ENCODE measurements around the gene SLC22A1. TPM values are rescaled to one million over a fixed set of nuclear protein-coding genes. Genes with fewer than 3 reads are reported as not detected.

Gene SLC22A1
- total and polyA plus RNA-seq, 2 of the 13 experiments (the other 11 are each of a cell fraction or from before 2014, with no cell fraction given), result 0.80 to 0.87 TPM

DNA sequence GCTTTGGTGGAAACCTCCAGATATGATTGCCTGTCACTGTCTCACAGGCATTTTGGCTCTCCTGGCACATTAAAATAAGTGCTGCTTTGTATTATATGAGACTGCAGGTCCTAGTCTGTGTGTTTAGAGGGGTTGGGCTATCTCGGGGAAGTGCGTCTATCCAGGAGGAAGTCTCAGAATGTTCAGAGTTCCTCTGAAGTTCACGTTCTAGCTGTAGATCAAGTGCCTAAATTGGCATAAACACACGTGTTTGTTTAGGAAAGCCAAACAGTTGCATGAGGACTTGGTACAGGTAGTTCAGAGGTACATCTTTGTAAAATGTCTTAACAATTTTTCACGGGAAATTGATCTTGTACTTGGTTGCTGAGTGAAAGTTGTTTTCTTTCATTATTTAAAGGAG lies 36.4 kb upstream of the SLC22A1 start:
- no peak overlapping the region for H3K4me2 ChIP-seq (ENCODE audit: low read depth, low read length)
- ChIA-PET POLR2A (no interaction called here), CTCF (ENCODE audit: low intra/inter-chr PET ratio, low total read pairs) (interaction anchor here (0.5 kb wide), 1 partner anchor 658 kb away, joined by 3 read pairs; no protein-coding TSS in a partner anchor)
- H3K9me3 ChIP-seq (ENCODE audit: low read length), result no peaks in the 10 kb centered on the region
- BruUV-seq (replicated peaks), result no TSS peak
- peaks cover 9% of the 10 kb centered on the region for H3K4me1 ChIP-seq (ENCODE audit: insufficient read depth, low read length)
- in situ Hi-C loops (cut with HindIII; ENCODE audit: extremely low pct_ligation_motif_present, low pct_unique_long_range_greater_than_20kb) (loop anchor here (5.0 kb wide), 1 partner anchor 372 kb away; no protein-coding TSS in a partner anchor), intact Hi-C loops (cut with micrococcal nuclease; ENCODE audit: unreplicated experiment) (no loop called here)
- no peak overlapping the region for H3K9ac ChIP-seq (ENCODE audit: insufficient read depth, low read depth, low read length)
- FAIRE-seq (no peak), ATAC-seq (no peak), DNase-seq (ENCODE audit: low spot score) (no peak)
- WGBS (ENCODE audit: low lambda C conversion rate), result 88% methylated on average over 5 of the region's 5 CpGs
- no peak for TF ChIP-seq ZNF264 (CRISPR knock-in tag; IDR thresholded peaks at IDR 0.05)
- TF ChIP-seq, protein P1, sequence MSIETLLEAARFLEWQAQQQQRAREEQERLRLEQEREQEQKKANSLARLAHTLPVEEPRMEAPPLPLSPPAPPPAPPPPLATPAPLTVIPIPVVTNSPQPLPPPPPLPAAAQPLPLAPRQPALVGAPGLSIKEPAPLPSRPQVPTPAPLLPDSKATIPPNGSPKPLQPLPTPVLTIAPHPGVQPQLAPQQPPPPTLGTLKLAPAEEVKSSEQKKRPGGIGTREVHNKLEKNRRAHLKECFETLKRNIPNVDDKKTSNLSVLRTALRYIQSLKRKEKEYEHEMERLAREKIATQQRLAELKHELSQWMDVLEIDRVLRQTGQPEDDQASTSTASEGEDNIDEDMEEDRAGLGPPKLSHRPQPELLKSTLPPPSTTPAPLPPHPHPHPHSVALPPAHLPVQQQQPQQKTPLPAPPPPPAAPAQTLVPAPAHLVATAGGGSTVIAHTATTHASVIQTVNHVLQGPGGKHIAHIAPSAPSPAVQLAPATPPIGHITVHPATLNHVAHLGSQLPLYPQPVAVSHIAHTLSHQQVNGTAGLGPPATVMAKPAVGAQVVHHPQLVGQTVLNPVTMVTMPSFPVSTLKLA (IDR thresholded peaks at IDR 0.05), result 0 out of 2 replicates have a peak, but pooled peaks have one; percentile 11
- no peak overlapping the region for H3K4me3 ChIP-seq (replicated peaks in 1 of 3; ENCODE audit: insufficient read depth in 1 of 3, low read depth in 2 of 3, low read length in 3 of 3)
- H3K27ac ChIP-seq (ENCODE audit: extremely low read length, insufficient read depth, low read length), result no peak overlapping the region
- H3K79me2 ChIP-seq (ENCODE audit: insufficient read depth, low read length), result no peaks in the 10 kb centered on the region
- H3K27me3 ChIP-seq (ENCODE audit: control insufficient read depth in 1 of 2, insufficient read depth in 2 of 2, low read length in 2 of 2), result no peaks in the 10 kb centered on the region
- peaks cover 49 to 82% of the 10 kb centered on the region in 2 experiments for H3K36me3 ChIP-seq (replicated peaks in 1 of 2; ENCODE audit: control insufficient read depth in 1 of 2, insufficient read depth in 2 of 2, low read length in 2 of 2)
- H2AFZ ChIP-seq (ENCODE audit: low read length), result no peak overlapping the region
- 0 out of 2 replicates have a peak, but pooled peaks cover 4% of the 10 kb centered on the region for H4K20me1 ChIP-seq (ENCODE audit: insufficient read depth, low read length)

GRCh38 chr6:160085713-160086505 lies 35.7 kb upstream of the SLC22A1 start:
- 0 out of 2 replicates have a peak, but pooled peaks cover 4% of the 10 kb centered on the region for H4K20me1 ChIP-seq (ENCODE audit: insufficient read depth, low read length)
- peaks cover 51 to 84% of the 10 kb centered on the region in 2 experiments for H3K36me3 ChIP-seq (replicated peaks in 1 of 2; ENCODE audit: control insufficient read depth in 1 of 2, insufficient read depth in 2 of 2, low read length in 2 of 2)
- no peak overlapping the region for H3K9ac ChIP-seq (ENCODE audit: insufficient read depth, low read depth, low read length)
- in situ Hi-C loops (cut with HindIII; ENCODE audit: extremely low pct_ligation_motif_present, low pct_unique_long_range_greater_than_20kb) (loop anchor here (5.0 kb wide), 1 partner anchor 371 kb away; no protein-coding TSS in a partner anchor), intact Hi-C loops (cut with micrococcal nuclease; ENCODE audit: unreplicated experiment) (no loop called here)
- FAIRE-seq, result no peak
- H3K4me1 ChIP-seq (ENCODE audit: insufficient read depth, low read length), result peaks cover 11% of the 10 kb centered on the region
- H3K4me2 ChIP-seq (ENCODE audit: low read depth, low read length), result no peak overlapping the region
- DNase-seq (ENCODE audit: low spot score), result no peak
- ChIA-PET CTCF (ENCODE audit: low intra/inter-chr PET ratio, low total read pairs) (no interaction called here), POLR2A (no interaction called here)
- no TSS peak for BruUV-seq (replicated peaks)
- H3K27ac ChIP-seq (ENCODE audit: extremely low read length, insufficient read depth, low read length), result no peak overlapping the region
- no peak overlapping the region for H3K4me3 ChIP-seq (replicated peaks in 1 of 3; ENCODE audit: insufficient read depth in 1 of 3, low read depth in 2 of 3, low read length in 3 of 3)
- no peaks in the 10 kb centered on the region for H3K79me2 ChIP-seq (ENCODE audit: insufficient read depth, low read length)
- peak; percentile 68 for TF ChIP-seq ZBTB33 (CRISPR knock-in tag; IDR thresholded peaks at IDR 0.05)
- no peak for TF ChIP-seq SNRNP70 (IDR thresholded peaks at IDR 0.05; ENCODE audit: low read depth, low read length)
- TF ChIP-seq ZNF468 (CRISPR knock-in tag; IDR thresholded peaks at IDR 0.05), result no peak
- TF ChIP-seq, protein P2, sequence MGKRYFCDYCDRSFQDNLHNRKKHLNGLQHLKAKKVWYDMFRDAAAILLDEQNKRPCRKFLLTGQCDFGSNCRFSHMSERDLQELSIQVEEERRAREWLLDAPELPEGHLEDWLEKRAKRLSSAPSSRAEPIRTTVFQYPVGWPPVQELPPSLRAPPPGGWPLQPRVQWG (CRISPR knock-in tag; IDR thresholded peaks at IDR 0.05; ENCODE audit: borderline replicate concordance, low read depth), result no peak
- TF ChIP-seq RBM22 (optimal IDR thresholded peaks at IDR 0.05; ENCODE audit: low read length), result peak; percentile 46
- 98% methylated on average over 15 of the region's 15 CpGs for WGBS (ENCODE audit: low lambda C conversion rate)
- H3K27me3 ChIP-seq (ENCODE audit: control insufficient read depth in 1 of 2, insufficient read depth in 2 of 2, low read length in 2 of 2), result no peaks in the 10 kb centered on the region
- H3K9me3 ChIP-seq (ENCODE audit: low read length), result no peaks in the 10 kb centered on the region
- H2AFZ ChIP-seq (ENCODE audit: low read length), result no peak overlapping the region
- ATAC-seq, result no peak

Measured in HepG2 (cell line).